Measurements from ENCODE around the gene PREX1. TPM values are rescaled to one million over a fixed set of nuclear protein-coding genes. Genes with fewer than 3 reads are reported as not detected.
A peak's percentile ranks its signal among the peaks of the same experiment; 100 is the strongest.
"Not testable (repeated sequence)": the region's sequence is repeated elsewhere in the genome, so short reads cannot be mapped to it uniquely, and the experiment has no call there.

The PREX1 gene
- total RNA-seq, 2 donors from 2014 or later = 16.0 to 17.4 TPM

GRCh38 chr20:48819089-48819488, 8.7 kb downstream of the PREX1 start:
- no peak for DNase-seq
- no peak for ATAC-seq
- intact Hi-C loops (cut with DNase I) = loop anchor here in 1 of 2 donors (10.0 kb wide), 1 partner anchor 134 kb away; no protein-coding TSS in a partner anchor

DNA sequence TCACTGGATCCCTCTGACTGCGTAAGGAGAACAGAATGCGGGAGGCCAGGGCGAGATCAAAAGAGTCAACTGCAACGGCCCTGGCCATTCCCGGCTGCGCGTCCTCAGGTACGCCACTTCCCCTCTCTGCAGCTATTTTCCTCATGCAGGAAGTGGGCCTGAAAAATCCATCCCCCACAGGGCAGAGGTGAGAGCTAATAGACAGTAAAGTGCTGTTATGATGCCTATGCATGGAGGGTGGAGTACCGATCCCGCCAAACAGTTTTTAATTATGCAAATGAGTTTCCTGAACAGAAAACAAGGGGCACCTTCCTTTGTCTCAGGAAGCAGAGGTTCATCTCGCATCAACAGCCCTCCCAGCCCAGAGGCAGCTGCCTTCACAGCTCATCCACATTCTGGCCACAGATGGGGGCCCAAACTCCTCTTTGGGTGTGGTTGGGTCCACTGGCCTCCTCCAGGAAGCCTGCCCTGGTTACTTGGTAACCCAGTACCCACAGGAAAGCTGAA, 9.3 kb downstream of the PREX1 start:
- intact Hi-C loops (cut with DNase I) = loop anchor here in 1 of 2 donors (10.0 kb wide), 1 partner anchor 134 kb away; no protein-coding TSS in a partner anchor
- DNase-seq (no peak), ATAC-seq (peak in 1 of 2 donors; percentile 14)

DNA sequence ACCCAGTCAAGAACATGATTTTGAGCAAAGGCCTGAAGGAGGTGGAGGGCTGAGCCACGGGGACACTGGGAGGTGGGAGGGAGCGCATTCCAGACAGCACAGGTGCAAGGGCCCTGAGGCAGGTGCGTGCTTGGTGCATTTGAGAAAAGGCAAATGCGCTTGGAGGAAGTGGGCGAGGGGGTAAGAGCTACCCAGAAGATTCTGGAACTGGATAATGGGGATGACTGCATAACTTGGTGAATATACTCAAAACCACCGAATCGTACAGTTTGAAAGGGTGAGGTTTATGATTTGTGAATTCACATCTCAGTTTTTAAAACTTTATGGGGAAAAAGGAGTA, 9.8 kb downstream of the PREX1 start:
- intact Hi-C loops (cut with DNase I) = loop anchor here in 1 of 2 donors (10.0 kb wide), 1 partner anchor 133 kb away; no protein-coding TSS in a partner anchor
- ATAC-seq = no peak
- no peak for DNase-seq

DNA sequence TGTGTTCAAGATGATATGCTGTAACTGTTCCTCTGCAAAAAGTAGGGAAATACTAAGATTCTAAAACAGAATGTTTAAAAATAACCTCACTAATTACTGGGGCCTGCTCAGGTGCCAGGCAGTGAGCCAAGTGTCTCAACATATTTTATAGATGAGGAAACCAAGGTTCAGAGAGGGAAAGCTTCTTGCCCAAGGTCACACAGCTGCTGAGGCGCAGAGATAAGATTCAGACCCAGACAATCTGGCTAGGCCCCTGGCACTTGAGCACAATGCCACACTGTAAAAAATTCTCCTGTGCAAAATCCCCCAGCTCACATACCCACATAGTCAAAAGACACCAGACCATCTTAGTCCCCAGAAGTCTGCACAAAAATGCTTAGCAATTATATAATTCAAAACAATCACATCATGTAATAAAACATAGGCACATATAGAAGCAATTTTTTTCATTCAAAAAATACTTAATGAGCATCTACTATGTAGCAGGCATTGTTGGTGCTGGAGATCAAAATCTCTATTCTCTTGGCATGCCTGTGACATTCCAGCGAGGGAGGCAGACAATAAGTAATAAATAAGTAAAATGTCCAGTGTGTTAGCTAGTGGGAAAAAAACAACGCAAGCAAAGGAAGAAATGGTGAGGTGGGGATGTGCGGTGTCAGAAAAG, 10.3 kb downstream of the PREX1 start:
- ATAC-seq (no peak), DNase-seq (no peak)
- intact Hi-C loops (cut with DNase I) = loop anchor here in 1 of 2 donors (10.0 kb wide), 1 partner anchor 133 kb away; no protein-coding TSS in a partner anchor

- intact Hi-C loops (cut with DNase I) = loop anchor here in 1 of 2 donors (10.0 kb wide), 1 partner anchor 132 kb away; no protein-coding TSS in a partner anchor
- no peak for DNase-seq
- ATAC-seq = no peak
These were observed 11.3 kb downstream of the PREX1 start for GRCh38 chr20:48816282-48817205.

- intact Hi-C loops (cut with DNase I) = loop anchor here in 1 of 2 donors (10.0 kb wide), 1 partner anchor 131 kb away; no protein-coding TSS in a partner anchor
- no peak for ATAC-seq
- DNase-seq = no peak
These were observed 12.3 kb downstream of the PREX1 start for GRCh38 chr20:48815537-48815936.

DNA sequence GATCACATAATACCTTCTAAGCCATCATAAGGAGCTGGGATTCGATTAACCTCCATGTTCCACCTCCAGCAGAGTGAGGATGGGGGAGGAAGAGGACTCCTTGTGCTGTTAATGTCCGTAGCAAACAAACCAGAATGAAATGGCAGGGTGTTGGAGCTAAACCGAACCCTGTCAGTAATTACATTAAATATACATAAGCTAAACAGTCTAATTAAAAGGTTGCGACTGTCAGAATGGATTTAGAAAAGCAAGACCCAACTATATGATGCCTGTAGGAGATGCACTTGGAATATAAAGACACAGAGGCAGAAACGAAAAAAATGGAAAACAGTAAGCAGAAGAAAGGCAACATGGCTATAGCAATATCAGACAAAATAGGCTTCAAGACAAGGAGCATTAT, 13.2 kb downstream of the PREX1 start:
- DNase-seq = no peak
- intact Hi-C loops (cut with DNase I) = loop anchor here in 1 of 2 donors (10.0 kb wide), 1 partner anchor 130 kb away; no protein-coding TSS in a partner anchor
- ATAC-seq = no peak

- intact Hi-C loops (cut with DNase I) = loop anchor here in 1 of 2 donors (10.0 kb wide), 1 partner anchor 129 kb away; no protein-coding TSS in a partner anchor
- DNase-seq = no peak
- ATAC-seq = no peak
These were observed 13.8 kb downstream of the PREX1 start for GRCh38 chr20:48813930-48814546.

DNA sequence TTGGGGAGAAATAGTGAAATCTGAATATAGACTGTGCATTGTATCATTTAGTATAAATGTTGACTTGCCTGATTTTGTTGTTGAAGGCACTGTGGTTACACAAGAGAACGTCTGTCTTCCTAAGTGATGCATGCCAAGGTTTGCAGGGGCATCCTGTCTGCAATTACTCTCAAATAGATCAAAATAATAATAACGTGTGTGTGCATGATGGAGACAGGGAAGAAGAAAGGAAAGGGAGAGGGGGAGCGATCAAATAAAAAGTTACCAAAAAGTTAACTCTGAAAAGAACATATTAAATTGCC, 14.4 kb downstream of the PREX1 start:
- DNase-seq (no peak), ATAC-seq (peak in 1 of 2 donors; percentile 19)
- intact Hi-C loops (cut with DNase I) = loop anchor here in 1 of 2 donors (10.0 kb wide), 1 partner anchor 129 kb away; no protein-coding TSS in a partner anchor

- ATAC-seq = peak; percentile 13 to 29
These were observed 15.0 kb downstream of the PREX1 start for GRCh38 chr20:48812600-48813445.

DNA sequence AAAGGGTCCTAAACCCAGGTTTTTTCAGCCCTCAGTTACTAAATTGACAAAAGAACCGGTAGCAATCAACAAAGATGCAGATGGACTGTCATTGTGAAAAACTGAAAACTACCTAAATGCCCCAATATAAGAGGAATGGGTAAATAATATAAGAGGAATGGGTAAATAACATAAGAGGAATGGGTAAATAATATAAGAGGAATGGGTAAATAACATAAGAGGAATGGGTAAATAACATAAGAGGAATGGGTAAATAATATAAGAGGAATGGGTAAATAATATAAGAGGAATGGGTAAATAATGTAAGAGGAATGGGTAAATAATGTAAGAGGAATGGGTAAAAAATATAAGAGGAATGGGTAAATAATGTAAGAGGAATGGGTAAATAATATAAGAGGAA, 15.7 kb downstream of the PREX1 start:
- DNase-seq, ATAC-seq: not testable (repeated sequence)
- intact Hi-C loops (cut with DNase I) = loop anchor here in 1 of 2 donors (10.0 kb wide), 1 partner anchor 127 kb away; no protein-coding TSS in a partner anchor

More at GRCh38 chr20:48812600-48813445, 15.0 kb downstream of the PREX1 start:
- no peak for DNase-seq
- intact Hi-C loops (cut with DNase I) = loop anchor here in 1 of 2 donors (10.0 kb wide), 1 partner anchor 128 kb away; no protein-coding TSS in a partner anchor

DNA sequence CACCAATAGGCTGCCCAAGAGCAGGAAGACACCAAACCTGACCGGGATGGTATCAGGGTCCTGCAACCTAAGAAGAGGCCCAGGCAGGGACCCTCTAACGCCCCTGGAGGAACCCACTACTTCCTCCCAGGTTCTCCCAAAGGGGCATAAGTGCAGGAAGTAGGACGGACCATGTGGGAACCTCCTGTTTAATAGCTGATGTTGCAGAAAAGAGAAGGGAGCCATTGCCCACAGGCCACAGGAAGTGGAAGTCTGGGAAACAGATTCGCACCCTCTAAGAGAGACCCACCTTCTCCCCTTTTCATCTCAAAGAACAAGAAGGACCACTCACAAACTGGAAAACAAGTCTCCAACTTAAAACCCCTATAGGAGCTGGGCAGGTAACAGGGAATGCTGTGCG, 18.1 kb downstream of the PREX1 start:
- intact Hi-C loops (cut with DNase I) = loop anchor here in 1 of 2 donors (10.0 kb wide), 1 partner anchor 125 kb away; no protein-coding TSS in a partner anchor
- no peak for DNase-seq
- ATAC-seq = no peak

DNA sequence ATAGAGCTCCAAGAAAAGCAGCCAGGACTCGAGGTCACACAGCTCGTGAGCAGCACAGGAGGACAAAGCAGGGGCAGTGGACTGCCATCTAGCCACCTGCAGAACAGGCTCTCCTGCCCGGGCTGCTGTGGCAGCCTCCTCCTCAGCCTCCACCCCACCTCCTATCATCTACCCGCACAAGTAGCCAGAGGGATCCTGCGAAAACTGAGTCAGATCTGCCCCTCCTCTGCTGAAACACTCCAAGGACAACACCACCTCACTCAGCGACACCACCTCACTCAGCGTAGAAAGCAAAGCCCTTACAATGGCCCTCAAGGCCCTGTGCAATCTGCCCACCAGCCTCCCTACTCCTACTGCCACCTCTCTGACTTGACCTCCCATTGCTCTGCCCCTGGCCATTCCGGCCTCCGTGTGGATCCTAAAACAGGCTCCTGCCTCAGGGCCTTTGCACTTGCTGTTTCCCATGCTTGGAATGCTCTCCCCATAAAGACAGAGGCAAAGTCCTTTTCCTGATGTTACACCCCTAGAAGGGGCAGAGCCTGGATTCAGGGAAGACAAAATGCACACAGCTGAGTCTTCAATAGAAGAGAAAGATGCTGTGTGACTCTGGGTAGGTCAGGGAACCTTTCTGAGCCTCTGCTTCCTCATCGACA, 19.3 kb downstream of the PREX1 start:
- intact Hi-C loops (cut with DNase I) = no loop called here
- no peak for DNase-seq
- ATAC-seq = no peak

DNA sequence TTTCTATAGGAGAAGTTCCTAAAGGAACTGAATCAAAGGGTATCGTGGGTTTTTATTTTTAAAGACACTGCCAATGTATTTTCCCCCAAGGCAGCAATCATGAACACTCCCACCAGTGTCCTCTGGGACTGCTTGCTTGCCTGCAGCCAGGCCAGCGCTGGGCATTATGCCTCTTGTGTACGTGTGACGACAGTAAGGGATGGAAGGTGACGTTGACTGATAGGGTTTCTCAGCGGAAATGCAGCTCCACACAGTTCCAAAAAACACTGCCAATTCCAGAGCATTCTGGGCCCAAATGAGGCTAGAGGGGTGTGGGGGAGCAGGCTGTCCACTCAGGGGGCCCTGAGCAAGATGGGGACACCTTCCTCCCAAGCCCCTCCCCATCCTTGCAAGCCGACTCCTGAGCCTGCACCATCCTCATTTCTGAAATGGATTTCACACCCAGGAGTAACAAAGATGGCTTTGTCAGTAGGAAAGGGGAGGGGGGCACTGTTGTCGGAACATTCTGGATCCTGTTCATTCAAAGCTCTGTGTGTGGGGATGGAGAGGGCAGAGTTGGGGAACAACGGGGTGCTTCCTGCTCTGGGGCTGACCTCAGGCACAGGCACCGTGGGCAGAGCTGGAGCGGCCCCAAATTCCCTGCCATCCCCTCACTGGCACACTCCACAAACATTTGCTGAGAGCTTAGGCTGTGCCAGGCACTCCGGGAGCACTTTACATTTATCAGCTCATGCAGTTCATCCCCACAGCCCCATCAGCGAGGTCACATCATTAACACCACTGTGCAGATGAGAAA, 20.0 kb downstream of the PREX1 start:
- DNase-seq (peak; percentile 77), ATAC-seq (peak; percentile 82 to 85)
- intact Hi-C loops (cut with DNase I) = no loop called here

- intact Hi-C loops (cut with DNase I) = no loop called here
- ATAC-seq (no peak), DNase-seq (no peak)
These were observed 20.7 kb downstream of the PREX1 start for GRCh38 chr20:48807051-48807450.

- no peak for DNase-seq
- no peak for ATAC-seq
- intact Hi-C loops (cut with DNase I) = no loop called here
These were observed 22.1 kb downstream of the PREX1 start for GRCh38 chr20:48805716-48806115.

DNA sequence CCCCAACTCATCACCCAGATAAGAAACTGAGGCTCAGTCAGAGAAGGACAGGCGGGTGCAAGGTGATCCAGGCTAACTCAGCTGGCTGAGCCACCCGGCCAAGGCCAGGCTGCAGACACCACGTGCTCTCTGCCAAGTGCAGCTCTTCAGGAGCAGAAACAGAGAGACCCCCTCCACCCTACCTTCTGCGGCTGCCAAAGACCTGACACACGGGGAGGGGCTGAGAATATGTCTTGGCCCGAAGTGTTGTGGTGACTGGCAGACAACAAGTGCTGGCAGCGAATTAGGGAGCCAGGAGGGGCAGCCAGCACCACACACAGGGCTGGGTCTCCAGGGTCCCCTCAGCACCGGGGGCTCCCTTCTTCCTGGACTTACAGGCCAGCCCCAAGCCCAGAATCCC, 22.5 kb downstream of the PREX1 start:
- DNase-seq (no peak), ATAC-seq (peak in 1 of 2 donors; percentile 36)
- intact Hi-C loops (cut with DNase I) = no loop called here
